ENCODE data around the gene NDUFS2.

DNA sequence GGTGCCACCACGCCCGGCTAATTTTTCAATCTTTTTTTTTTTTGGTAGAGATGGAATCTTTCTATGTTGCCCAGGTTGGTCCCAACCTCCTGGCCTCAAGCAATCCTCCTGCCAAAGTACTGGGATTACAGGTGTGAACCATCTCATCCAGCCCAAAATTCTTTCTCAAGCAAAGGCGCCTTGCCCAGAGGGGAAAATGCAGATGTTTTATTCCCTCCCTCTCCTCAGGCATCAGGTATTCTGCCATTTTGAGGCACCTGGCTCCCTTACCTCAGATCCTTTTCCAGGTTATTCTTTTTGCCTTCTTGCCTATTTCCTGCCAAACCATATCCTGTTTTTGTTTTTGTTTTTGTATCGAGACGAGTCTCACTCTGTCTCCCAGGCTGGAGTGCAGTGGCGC is 13.8 kb upstream of the NDUFS2 start:
- TF ChIP-seq, protein P1, sequence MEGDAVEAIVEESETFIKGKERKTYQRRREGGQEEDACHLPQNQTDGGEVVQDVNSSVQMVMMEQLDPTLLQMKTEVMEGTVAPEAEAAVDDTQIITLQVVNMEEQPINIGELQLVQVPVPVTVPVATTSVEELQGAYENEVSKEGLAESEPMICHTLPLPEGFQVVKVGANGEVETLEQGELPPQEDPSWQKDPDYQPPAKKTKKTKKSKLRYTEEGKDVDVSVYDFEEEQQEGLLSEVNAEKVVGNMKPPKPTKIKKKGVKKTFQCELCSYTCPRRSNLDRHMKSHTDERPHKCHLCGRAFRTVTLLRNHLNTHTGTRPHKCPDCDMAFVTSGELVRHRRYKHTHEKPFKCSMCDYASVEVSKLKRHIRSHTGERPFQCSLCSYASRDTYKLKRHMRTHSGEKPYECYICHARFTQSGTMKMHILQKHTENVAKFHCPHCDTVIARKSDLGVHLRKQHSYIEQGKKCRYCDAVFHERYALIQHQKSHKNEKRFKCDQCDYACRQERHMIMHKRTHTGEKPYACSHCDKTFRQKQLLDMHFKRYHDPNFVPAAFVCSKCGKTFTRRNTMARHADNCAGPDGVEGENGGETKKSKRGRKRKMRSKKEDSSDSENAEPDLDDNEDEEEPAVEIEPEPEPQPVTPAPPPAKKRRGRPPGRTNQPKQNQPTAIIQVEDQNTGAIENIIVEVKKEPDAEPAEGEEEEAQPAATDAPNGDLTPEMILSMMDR (conservative IDR thresholded peaks at IDR 0.05; ENCODE audit: low read depth, low read length), result no peak
- TF ChIP-seq EZH2 (IDR thresholded peaks at IDR 0.05; ENCODE audit: borderline replicate concordance, low read depth, low read length, poor library complexity, severe bottlenecking), result no peak

All from A673 (cell line).